Stimulated activated CD4-positive, alpha-beta T cell treated with anti-CD3 and anti-CD28 coated beads, TNF-alpha, amount 100 ng/mL, for 48 hours (primary cell): ENCODE measurements around the gene VRK3.

Experiments
- DNase-seq, 3 donors: peaks; one replicate each; pipeline ENCODE4 v3.0.0-alpha.2; 2020; ENCODE audit warnings: low read depth in 3 of 3

Gene VRK3

DNA sequence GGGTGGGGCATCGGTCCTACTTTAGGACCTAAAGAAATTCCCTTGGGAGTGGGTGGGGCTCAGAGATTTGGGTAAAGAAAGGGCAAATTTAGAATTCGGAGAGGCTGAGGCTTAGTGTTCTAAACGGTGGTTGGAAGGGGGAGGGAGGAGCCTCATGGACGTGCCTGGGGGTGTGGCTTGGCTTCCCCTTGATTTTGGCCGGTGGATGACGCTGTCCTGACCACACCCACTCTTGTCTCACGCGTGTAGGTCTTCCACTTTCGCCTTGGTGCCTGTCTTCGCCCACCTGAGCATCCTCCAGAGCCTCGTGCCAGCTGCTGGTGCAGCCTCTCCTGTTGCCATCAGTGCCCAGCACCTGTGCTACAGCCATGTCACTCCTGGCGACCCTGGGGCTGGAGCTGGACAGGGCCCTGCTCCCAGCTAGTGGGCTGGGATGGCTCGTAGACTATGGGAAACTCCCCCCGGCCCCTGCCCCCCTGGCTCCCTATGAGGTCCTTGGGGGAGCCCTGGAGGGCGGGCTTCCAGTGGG lies 94.6 kb downstream of the VRK3 start:
- DNase-seq: no peak

- peak; percentile 90 to 97 (median 93) for DNase-seq
Measured at GRCh38 chr19:49929611-49930482, 95.3 kb downstream of the VRK3 start.

DNA sequence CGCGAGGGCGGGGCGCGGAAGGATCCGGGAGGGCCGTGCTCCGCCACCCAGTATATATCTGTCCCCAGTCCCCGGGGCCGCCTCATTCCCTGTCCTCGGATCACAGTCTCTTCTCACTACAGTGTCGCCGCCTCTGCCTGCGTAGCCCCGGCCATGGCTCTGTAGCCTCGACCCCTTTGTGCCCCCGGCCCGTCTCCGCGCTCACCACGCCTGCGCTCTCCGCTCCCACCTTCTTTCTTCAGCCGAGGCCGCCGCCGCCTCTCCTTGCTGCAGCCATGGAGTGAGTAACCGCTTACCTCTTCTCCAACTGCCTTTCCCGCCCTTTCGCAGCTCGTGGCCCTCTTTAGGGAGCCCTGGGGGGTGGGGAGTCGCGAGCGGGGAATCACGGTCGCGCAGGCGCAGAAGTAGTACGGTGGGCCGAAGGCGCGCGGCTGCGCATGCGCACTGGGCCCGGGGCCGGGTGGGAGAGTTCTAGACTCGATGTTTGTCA lies 96.0 kb downstream of the VRK3 start, which contains the start of the genes ATF5 and NUP62:
Gene ATF5, plus strand, starts transcription at position 85 of the 490 bp plus-strand sequence. CDS start 1,646 bp downstream, outside the sequence.
Gene NUP62, minus strand, starts transcription at position 384 of the 490 bp plus-strand sequence. CDS start 19,697 bp downstream, outside the sequence.
- peak; percentile 86 to 92 (median 86) for DNase-seq

GRCh38 chr19:49927526-49928264 lies 97.5 kb downstream of the VRK3 start:
- no peak for DNase-seq

DNA sequence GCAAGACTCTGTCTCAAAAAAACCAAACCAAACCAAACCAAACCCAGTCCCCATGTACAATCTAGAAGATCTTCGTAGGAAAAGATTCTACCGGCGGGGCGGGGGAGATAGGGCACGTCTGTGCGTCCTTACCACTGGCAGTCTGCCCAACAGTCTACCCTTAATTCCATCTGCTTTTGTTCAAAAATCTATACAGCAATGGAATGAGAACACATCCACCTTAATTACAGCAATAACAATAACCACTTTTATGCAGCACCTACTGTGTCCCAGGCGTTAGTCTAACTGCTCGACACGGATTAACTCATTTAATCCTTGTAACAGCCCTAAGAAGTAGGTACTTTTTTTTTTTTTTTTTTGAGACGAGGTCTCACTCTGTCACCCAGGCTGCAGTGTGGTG lies 98.7 kb downstream of the VRK3 start:
- no peak for DNase-seq
